Osteocyte (in vitro differentiated cells): ENCODE data around the gene CHST11. TPM values are rescaled to one million over a fixed set of nuclear protein-coding genes. Genes with fewer than 3 reads are reported as not detected.

ENCODE experiments used
- DNase-seq: peaks from one replicate; pipeline ENCODE4 v3.0.0; 2021; ENCODE audit warnings: mixed read lengths; ENCODE audit not compliant: unreplicated experiment; ENCODE audit errors: extremely low spot score
- H3K27ac Mint-ChIP-seq: one replicate; pipeline ENCODE4 v1.8.0; 2021; ENCODE audit warnings: mild to moderate bottlenecking, mixed read lengths; ENCODE audit not compliant: unreplicated experiment
- H3K27me3 Mint-ChIP-seq: one replicate; pipeline ENCODE4 v1.8.0; 2021; ENCODE audit warnings: mixed read lengths; ENCODE audit not compliant: unreplicated experiment
- H3K36me3 Mint-ChIP-seq: one replicate; pipeline ENCODE4 v1.8.0; 2021; ENCODE audit warnings: mixed read lengths; ENCODE audit not compliant: unreplicated experiment
- H3K4me1 Mint-ChIP-seq: one replicate; pipeline ENCODE4 v1.8.0; 2021; ENCODE audit warnings: mixed read lengths; ENCODE audit not compliant: unreplicated experiment
- H3K4me3 Mint-ChIP-seq: one replicate; pipeline ENCODE4 v1.8.0; 2021; ENCODE audit warnings: mild to moderate bottlenecking, moderate library complexity, mixed read lengths; ENCODE audit not compliant: unreplicated experiment
- H3K9me3 Mint-ChIP-seq: one replicate; pipeline ENCODE4 v1.8.0; 2021; ENCODE audit warnings: mixed read lengths; ENCODE audit not compliant: unreplicated experiment
- CTCF ChIP-seq: fragments of 200-600 bp; sonication (generic); IDR thresholded peaks from 2 replicates; pipeline ENCODE4 v1.5.0; 2021; ENCODE audit warnings: antibody characterized with exemption, mild to moderate bottlenecking, moderate library complexity
- total RNA-seq: library from RNA; stranded (reverse); gene quantifications from 2 replicates; pipeline ENCODE4 v1.2.1, GENCODE V29; 2021

The CHST11 gene
- total RNA-seq, 1 donor from 2014 or later = 7.5 TPM

GRCh38 chr12:104724992-104725585 is 268.3 kb downstream of the CHST11 start:
- H3K36me3 Mint-ChIP-seq = no peaks in the 10 kb centered on the region
- H3K4me3 Mint-ChIP-seq = no peak overlapping the region
- TF ChIP-seq CTCF = no peak
- no peaks in the 10 kb centered on the region for H3K9me3 Mint-ChIP-seq
- H3K4me1 Mint-ChIP-seq = peaks cover 39% of the 10 kb centered on the region
- H3K27me3 Mint-ChIP-seq = no peaks in the 10 kb centered on the region
- DNase-seq = no peak
- H3K27ac Mint-ChIP-seq = no peak overlapping the region

GRCh38 chr12:104725610-104726009 is 268.9 kb downstream of the CHST11 start:
- TF ChIP-seq CTCF = no peak
- Mint-ChIP-seq H3K9me3 (no peaks in the 10 kb centered on the region), H3K4me1 (peaks cover 34% of the 10 kb centered on the region)

GRCh38 chr12:104727726-104728465 is 271.1 kb downstream of the CHST11 start:
- Mint-ChIP-seq H3K4me1 (peaks cover 17% of the 10 kb centered on the region), H3K36me3 (no peaks in the 10 kb centered on the region), H3K27ac (no peak overlapping the region), H3K4me3 (no peak overlapping the region), H3K9me3 (no peaks in the 10 kb centered on the region), H3K27me3 (no peaks in the 10 kb centered on the region)
- DNase-seq = no peak
- TF ChIP-seq CTCF = no peak

More at GRCh38 chr12:104725610-104726009, 268.9 kb downstream of the CHST11 start:
- no peak for DNase-seq
- H3K4me3 Mint-ChIP-seq = no peak overlapping the region
- H3K27ac Mint-ChIP-seq = no peak overlapping the region
- H3K27me3 Mint-ChIP-seq = no peaks in the 10 kb centered on the region
- H3K36me3 Mint-ChIP-seq = no peaks in the 10 kb centered on the region

GRCh38 chr12:104729091-104729490 is 272.3 kb downstream of the CHST11 start:
- Mint-ChIP-seq H3K36me3 (no peaks in the 10 kb centered on the region), H3K27me3 (no peaks in the 10 kb centered on the region), H3K27ac (no peak overlapping the region), H3K4me1 (peaks cover 19% of the 10 kb centered on the region), H3K9me3 (no peaks in the 10 kb centered on the region), H3K4me3 (no peak overlapping the region)
- TF ChIP-seq CTCF = no peak
- DNase-seq = no peak

- DNase-seq = no peak
- Mint-ChIP-seq H3K4me1 (peaks cover 25% of the 10 kb centered on the region), H3K27me3 (no peaks in the 10 kb centered on the region), H3K9me3 (no peaks in the 10 kb centered on the region), H3K4me3 (no peak overlapping the region), H3K27ac (no peak overlapping the region), H3K36me3 (no peaks in the 10 kb centered on the region)
- no peak for TF ChIP-seq CTCF
These were observed 273.1 kb downstream of the CHST11 start for GRCh38 chr12:104729610-104730446.
